Sigmoid colon (tissue), 4 donors: Measurements from ENCODE around the gene RPL18.

ENCODE experiments used
- CTCF ChIP-seq, 4 experiments: fragments of 450-650 bp in 3 of 4; fragments of 200-600 bp in 1 of 4; IDR thresholded peaks; one replicate each; pipeline ENCODE4 v1.5.1; 2016 to 2019; ENCODE audit warnings: antibody characterized with exemption in 4 of 4, mild to moderate bottlenecking in 3 of 4, moderate library complexity in 2 of 4
- EP300 ChIP-seq, 4 donors: sonication (generic); formaldehyde crosslinking; IDR thresholded peaks; one replicate each; pipeline ENCODE4 v1.6.1; 2017; ENCODE audit warnings: antibody characterized with exemption in 4 of 4
- POLR2A ChIP-seq, 2 donors: fragments of 450-650 bp; IDR thresholded peaks; one replicate each; pipeline ENCODE4 v1.6.1; 2016; ENCODE audit warnings: antibody characterized with exemption in 2 of 2, mild to moderate bottlenecking in 2 of 2, moderate library complexity in 2 of 2
- POLR2AphosphoS5 ChIP-seq, 4 donors: sonication (generic); formaldehyde crosslinking; IDR thresholded peaks; one replicate each; pipeline ENCODE4 v1.6.1; 2017; ENCODE audit warnings: antibody characterized with exemption in 4 of 4

- TF ChIP-seq POLR2AphosphoS5 (IDR thresholded peaks at IDR 0.05) (no peak), CTCF (IDR thresholded peaks at IDR 0.05) (no peak), POLR2A (IDR thresholded peaks at IDR 0.05) (no peak), EP300 (IDR thresholded peaks at IDR 0.05) (no peak)
Observed at GRCh38 chr19:48613852-48614435, 5.0 kb downstream of the RPL18 start.
